ENCODE results near the gene ZNF451. TPM values are rescaled to one million over a fixed set of nuclear protein-coding genes. Genes with fewer than 3 reads are reported as not detected.

Gene ZNF451
- total and polyA plus RNA-seq, 9 donors, result 11.8 to 65.9 (median 56.5) TPM

GRCh38 chr6:57172136-57173055 is 82.4 kb downstream of the ZNF451 start, which contains the start of gene BAG2:
Gene BAG2, plus strand, starts transcription at chr6:57172326. Its CDS starts 372 bp downstream, at chr6:57172698.
- whole genome bisulfite sequencing, 3 donors, result 0 to 1% (median 0%) methylated on average over 56 to 97 of the region's 97 CpGs
- intact Hi-C loops (cut with DNase I), result no loop called here

GRCh38 chr6:57173056-57173885 is 83.3 kb downstream of the ZNF451 start:
- no peak for TF ChIP-seq POLR2A (IDR thresholded peaks at IDR 0.05)
- peaks cover 8% of the 10 kb centered on the region for H3K4me1 ChIP-seq (ENCODE audit: insufficient read depth)
- no peaks in the 10 kb centered on the region for H3K27me3 ChIP-seq
- no peaks in the 10 kb centered on the region for H3K36me3 ChIP-seq
- DNase-seq, result peak in 2 of 5 donors; percentile 28 to 31
- H3K9me3 ChIP-seq, result no peaks in the 10 kb centered on the region
- H3K27ac ChIP-seq, result peak overlapping the region; percentile 83 to 96
- 1 to 4% (median 2%) methylated on average over 19 of the region's 19 CpGs for WGBS, 3 donors
- peak overlapping the region; percentile 75 for H3K4me3 ChIP-seq
- intact Hi-C loops (cut with DNase I), result no loop called here

More at GRCh38 chr6:57172136-57173055, 82.4 kb downstream of the ZNF451 start, which contains the start of gene BAG2:
- peak within 1 kb of the TSS; percentile 75 for H3K4me3 ChIP-seq
- TF ChIP-seq POLR2A (IDR thresholded peaks at IDR 0.05) (peak; percentile 83), EP300 (IDR thresholded peaks at IDR 0.05) (no peak), CTCF (IDR thresholded peaks at IDR 0.05) (peak in 2 of 3 donors; percentile 42 to 70)
- no peaks in the 10 kb centered on the region for H3K27me3 ChIP-seq
- H3K9me3 ChIP-seq, result no peaks in the 10 kb centered on the region
- peaks cover 6% of the 10 kb centered on the region for H3K4me1 ChIP-seq (ENCODE audit: insufficient read depth)
- peak within 1 kb of the TSS; percentile 83 to 96 for H3K27ac ChIP-seq
- peak; percentile 94 to 96 (median 95) for DNase-seq
- H3K36me3 ChIP-seq, result no peaks in the 10 kb centered on the region

- no peaks in the 10 kb centered on the region for H3K36me3 ChIP-seq
- WGBS, 3 donors, result 10 to 14% (median 11%) methylated on average over 5 of the region's 5 CpGs
- intact Hi-C loops (cut with DNase I), result no loop called here
- H3K27ac ChIP-seq, result peak overlapping the region; percentile 83 to 96
- no peaks in the 10 kb centered on the region for H3K9me3 ChIP-seq
- TF ChIP-seq POLR2A (IDR thresholded peaks at IDR 0.05) (no peak), EP300 (IDR thresholded peaks at IDR 0.05) (no peak), CTCF (IDR thresholded peaks at IDR 0.05) (no peak)
- H3K4me3 ChIP-seq, result peak overlapping the region; percentile 75
- DNase-seq, result peak in 1 of 5 donors; percentile 32
- no peaks in the 10 kb centered on the region for H3K27me3 ChIP-seq
- peaks cover 9% of the 10 kb centered on the region for H3K4me1 ChIP-seq (ENCODE audit: insufficient read depth)
Observed at GRCh38 chr6:57173886-57174510, 84.0 kb downstream of the ZNF451 start.

GRCh38 chr6:57174511-57174907 is 84.5 kb downstream of the ZNF451 start:
- Histone ChIP-seq H3K27me3 (no peaks in the 10 kb centered on the region), H3K27ac (peak overlapping the region in 1 of 2 donors; percentile 96), H3K36me3 (no peaks in the 10 kb centered on the region), H3K4me1 (ENCODE audit: insufficient read depth) (peaks cover 9% of the 10 kb centered on the region), H3K4me3 (peak overlapping the region; percentile 75), H3K9me3 (no peaks in the 10 kb centered on the region)
- intact Hi-C loops (cut with DNase I), result no loop called here
- WGBS, 3 donors, result 18 to 36% (median 22%) methylated on average over 3 of the region's 3 CpGs
- DNase-seq, result no peak
- TF ChIP-seq EP300 (IDR thresholded peaks at IDR 0.05) (no peak), CTCF (IDR thresholded peaks at IDR 0.05) (no peak), POLR2A (IDR thresholded peaks at IDR 0.05) (no peak)

All from ovary (tissue), 9 donors.